ENCODE results near the gene CCDC15.
A peak's percentile ranks its signal among the peaks of the same experiment; 100 is the strongest.

The CCDC15 gene, protein sequence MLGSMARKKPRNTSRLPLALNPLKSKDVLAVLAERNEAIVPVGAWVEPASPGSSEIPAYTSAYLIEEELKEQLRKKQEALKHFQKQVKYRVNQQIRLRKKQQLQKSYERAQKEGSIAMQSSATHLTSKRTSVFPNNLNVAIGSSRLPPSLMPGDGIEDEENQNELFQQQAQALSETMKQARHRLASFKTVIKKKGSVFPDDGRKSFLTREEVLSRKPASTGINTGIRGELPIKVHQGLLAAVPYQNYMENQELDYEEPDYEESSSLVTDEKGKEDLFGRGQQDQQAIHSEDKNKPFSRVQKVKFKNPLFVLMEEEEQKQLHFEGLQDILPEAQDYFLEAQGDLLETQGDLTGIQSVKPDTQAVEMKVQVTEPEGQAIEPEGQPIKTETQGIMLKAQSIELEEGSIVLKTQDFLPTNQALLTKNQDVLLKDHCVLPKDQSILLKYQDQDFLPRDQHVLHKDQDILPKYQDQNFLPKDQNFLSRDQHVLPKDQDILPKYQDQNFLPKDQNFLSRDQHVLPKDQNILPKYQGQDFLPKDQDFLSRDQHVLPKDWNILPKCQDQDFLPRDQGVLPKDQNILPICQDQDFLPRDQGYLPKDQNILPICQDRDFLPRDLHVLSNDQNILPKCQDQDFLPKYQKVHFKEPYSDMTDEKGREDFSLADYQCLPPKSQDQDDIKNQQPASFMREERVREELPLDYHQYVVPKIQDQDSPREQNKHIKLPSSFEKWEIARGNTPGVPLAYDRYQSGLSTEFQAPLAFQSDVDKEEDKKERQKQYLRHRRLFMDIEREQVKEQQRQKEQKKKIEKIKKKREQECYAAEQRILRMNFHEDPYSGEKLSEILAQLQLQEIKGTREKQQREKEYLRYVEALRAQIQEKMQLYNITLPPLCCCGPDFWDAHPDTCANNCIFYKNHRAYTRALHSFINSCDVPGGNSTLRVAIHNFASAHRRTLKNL

GRCh38 chr11:124953753-124954589 lies at the start of gene CCDC15:
CCDC15 (plus strand) TSS chr11:124954202; CDS start chr11:124954733, 531 bp downstream.
- DNase-seq (ENCODE audit: low spot score) = peak; percentile 97

DNA sequence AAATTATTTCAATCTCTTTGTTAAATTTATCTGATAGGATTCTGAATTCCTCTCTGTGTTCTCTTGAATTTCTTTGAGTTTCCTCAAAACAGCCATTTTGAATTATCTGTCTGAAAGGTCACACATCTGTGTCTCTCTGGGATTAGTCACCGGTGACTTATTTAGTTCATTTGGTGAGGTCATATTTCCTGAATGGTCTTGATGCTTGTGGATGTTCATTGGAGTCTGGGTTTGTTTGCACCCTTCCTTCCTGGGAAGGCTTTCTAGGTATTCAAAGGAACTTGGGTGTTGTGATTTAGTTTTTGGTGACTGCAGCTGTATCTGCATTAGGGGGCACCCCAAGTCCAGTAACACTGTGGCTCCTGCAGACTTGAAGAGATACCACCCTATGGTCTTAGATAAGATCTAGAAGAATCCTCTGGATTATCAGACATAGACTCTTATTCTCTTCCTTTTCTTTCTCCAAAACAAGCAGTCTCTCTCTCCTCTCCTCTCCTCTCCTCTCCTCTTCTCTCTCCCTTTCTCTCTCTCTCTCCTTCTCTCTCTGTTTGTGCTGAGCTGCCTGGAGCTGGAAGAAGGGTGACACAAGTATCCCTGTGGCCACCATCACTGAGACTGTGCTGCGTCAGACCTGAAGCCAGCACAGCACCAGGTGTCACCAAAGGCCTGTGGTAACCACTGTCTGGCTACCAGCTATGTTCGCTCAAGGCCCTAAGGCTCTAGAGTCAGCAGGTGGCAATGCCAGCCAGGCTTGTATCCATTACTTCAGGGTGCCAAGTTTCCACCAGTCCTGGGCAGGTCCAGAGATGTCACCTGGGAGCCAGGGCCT lies 38.2 kb upstream of the CCDC15 start:
- DNase-seq (ENCODE audit: low spot score) = peak; percentile 33

DNA sequence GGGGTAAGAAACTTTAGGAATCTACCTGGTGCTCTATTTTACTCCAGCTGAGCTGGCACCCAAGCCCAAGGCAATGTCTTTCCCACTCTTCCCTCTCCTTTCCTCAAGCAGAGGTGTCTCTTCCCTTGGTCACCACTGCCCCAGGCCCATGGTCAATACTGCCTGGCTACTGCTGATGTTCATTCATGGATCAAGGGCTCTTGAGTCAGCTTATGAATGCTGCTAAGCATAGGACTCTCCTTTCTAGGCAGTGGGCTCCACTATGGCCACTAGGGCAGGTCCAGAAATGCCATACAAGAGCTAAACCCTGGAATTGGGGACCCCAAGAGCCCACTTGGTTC lies 37.7 kb upstream of the CCDC15 start:
- peak; percentile 29 for DNase-seq (ENCODE audit: low spot score)

- no peak for DNase-seq (ENCODE audit: low spot score)
Measured at GRCh38 chr11:124917115-124917637, 36.8 kb upstream of the CCDC15 start.

GRCh38 chr11:124918950-124919349 lies 35.1 kb upstream of the CCDC15 start, which contains the start of gene HEPN1:
HEPN1 (plus strand) TSS chr11:124919250.
- no peak for DNase-seq (ENCODE audit: low spot score)

GRCh38 chr11:124919898-124920297 lies 34.1 kb upstream of the CCDC15 start:
- DNase-seq (ENCODE audit: low spot score) = no peak

DNA sequence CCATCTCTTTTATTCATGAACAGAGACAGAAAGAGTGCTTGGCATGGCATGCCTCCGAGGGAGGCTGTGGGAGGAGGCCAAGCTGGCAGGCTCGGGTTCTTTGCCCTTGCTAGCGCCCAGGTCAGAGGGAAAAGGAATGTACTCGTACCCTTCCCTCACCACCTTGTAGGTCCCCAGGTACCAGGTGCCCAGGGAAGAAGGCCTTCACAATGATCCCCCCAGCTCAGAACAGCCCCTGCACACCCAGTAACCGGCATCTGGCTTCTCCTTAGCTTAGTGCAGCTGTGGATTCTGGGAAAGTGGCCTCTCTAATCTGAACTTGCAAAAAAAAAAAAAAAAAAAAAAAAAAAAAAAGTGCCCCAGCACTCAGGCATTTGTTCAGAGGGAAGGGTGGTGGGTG lies 33.6 kb upstream of the CCDC15 start:
- peak; percentile 41 for DNase-seq (ENCODE audit: low spot score)

DNA sequence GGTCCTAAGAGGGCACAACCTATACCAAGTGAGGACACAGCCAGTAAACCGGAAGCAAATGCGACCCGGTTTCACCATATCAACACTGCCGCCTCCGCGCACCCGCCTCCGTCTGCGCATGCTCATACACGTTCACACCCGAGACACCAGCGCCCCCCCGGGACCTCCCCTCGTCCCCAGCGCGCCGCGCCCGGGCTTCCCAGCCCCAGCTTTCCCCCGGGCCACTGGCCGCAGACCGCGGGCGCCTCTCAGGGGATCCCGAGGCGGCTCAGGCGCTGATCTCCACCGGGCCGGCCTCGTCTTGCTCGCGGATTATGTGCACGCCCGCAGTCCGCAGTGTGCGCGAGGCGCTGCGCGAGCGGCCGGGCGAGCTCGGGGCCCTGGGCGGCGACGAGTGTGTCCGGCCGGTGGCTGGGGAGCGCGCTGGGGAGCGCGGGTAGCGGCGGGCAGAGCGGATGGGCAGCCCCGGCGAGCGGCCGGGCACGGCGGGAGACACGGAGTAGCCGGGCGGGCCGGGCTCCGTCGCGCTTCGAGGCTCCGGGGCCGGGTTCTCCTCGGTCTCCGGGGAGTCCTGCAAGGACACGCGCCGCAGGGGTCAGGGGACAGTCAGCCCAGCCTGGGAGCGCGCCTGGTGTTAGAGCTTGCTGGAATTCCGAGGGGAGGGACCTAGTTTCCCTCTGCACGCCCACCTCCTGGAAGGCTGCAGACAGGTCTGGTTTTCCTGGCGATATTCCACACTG lies 33.0 kb upstream of the CCDC15 start:
- peak; percentile 87 for DNase-seq (ENCODE audit: low spot score)

DNA sequence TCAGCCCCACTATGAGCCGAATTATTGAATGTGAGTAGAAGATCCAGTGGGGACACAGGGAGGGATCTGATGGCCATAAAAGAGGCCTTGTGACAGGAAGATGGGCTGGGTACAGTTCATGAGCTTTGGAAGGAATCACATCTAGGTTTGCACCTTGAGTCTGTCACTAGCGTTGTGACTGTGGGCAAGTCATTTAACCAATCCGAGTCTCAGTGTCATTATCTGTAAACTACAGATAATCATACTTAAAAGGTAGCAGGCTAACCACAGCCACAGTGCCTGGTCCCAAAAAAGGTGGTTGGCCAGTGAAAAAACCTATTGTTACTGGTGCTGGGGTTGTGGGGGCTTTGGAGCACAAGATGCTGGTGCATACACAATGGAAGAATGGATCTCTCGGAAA lies 31.2 kb upstream of the CCDC15 start:
- DNase-seq (ENCODE audit: low spot score) = peak; percentile 1

- DNase-seq (ENCODE audit: low spot score) = peak; percentile 38
Measured at GRCh38 chr11:124923296-124923695, 30.7 kb upstream of the CCDC15 start.

- no peak for DNase-seq (ENCODE audit: low spot score)
Measured at GRCh38 chr11:124928942-124929665, 24.9 kb upstream of the CCDC15 start.

GRCh38 chr11:124930799-124931198 lies 23.2 kb upstream of the CCDC15 start:
- no peak for DNase-seq (ENCODE audit: low spot score)

DNA sequence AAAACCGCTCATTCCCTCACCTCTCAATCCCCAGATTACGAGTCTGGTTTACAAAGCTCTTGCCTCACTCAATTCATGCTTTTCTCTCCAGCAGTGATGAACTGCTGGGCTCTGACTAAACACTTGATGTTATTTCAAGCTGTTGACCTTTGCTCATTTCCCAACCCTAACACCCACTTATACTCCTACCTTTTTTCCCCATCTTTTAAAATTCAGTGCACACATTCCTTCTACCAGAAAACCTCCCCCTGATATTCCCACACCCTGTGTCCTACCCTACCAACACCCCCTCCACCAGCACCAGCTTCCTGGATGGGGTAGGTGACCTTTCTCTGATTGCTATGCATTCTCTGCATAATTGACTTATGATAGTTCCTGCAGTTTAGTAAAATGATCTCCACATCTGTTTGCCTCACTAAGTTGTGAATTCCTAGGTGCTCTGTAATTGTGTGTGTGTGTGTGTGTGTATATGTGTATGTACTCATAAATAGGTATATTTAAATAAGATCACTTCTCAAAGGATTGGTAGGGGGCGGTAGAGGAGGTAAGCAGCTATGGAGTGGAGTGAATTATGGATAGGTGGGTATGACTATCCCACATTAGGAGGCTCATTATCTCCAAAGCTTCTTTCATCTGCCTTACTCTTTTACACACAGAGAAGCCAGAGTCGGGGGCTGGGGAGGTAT lies 19.0 kb upstream of the CCDC15 start:
- no peak for DNase-seq (ENCODE audit: low spot score)

DNA sequence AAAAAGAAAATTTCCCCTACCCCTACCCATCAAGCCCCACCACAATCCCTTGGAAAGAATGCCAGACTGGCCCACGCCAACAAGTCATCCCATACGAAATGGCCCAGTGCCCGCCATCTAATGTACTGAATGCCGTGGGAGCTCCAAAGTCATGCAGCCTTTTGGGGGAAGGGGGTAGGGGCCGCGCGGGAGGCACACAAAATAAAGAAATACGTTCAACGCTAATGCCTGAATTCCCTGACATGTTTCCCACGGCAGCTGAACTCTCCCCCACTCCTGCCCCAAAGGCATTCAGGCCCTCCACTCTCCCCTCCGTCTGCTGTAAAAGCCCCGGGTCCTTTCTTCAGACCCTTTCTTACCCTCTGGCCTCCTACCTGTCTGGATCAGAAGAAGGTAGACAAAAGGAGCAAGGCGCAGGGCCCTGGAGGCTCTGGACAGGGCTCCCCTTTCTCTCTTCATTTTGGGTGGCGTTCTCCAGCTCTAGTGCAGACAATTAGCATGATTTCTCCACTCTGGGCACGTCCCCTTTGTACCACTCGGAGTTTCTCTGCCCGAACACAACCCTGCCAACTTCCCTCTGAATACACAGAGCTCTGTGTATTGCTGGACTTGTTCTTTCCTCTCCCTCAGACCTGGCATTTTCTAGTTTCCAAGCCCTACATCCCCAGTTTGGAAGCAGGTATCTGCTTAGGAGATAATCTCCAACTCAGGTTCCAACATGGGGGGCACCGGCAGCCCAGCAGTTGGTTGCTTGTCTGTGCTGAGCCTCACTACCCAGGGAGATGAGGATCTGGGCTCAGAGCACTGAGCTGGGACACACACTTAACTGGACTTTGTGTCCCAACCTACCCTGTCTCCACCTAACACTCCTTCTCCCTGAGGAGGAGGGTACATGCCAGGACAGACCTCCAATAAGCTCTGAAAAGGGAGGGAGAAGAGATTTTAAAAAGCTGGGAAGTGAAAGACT lies 18.2 kb upstream of the CCDC15 start, which contains the start of gene HEPACAM:
Gene HEPACAM, minus strand, starts transcription at position 500 of the 967 bp plus-strand sequence. Its CDS starts 41 bp downstream, at position 459.
- no peak for DNase-seq (ENCODE audit: low spot score)

- no peak for DNase-seq (ENCODE audit: low spot score)
Measured at GRCh38 chr11:124937336-124937935, 16.6 kb upstream of the CCDC15 start.

- DNase-seq (ENCODE audit: low spot score) = no peak
Measured at GRCh38 chr11:124938206-124938765, 15.7 kb upstream of the CCDC15 start.

- no peak for DNase-seq (ENCODE audit: low spot score)
Measured at GRCh38 chr11:124938970-124939369, 15.0 kb upstream of the CCDC15 start.
